ENCODE results near the gene MIEN1.
"Not testable (repeated sequence)": the region's sequence is repeated elsewhere in the genome, so short reads cannot be mapped to it uniquely, and the experiment has no call there.

MIEN1 gene

DNA sequence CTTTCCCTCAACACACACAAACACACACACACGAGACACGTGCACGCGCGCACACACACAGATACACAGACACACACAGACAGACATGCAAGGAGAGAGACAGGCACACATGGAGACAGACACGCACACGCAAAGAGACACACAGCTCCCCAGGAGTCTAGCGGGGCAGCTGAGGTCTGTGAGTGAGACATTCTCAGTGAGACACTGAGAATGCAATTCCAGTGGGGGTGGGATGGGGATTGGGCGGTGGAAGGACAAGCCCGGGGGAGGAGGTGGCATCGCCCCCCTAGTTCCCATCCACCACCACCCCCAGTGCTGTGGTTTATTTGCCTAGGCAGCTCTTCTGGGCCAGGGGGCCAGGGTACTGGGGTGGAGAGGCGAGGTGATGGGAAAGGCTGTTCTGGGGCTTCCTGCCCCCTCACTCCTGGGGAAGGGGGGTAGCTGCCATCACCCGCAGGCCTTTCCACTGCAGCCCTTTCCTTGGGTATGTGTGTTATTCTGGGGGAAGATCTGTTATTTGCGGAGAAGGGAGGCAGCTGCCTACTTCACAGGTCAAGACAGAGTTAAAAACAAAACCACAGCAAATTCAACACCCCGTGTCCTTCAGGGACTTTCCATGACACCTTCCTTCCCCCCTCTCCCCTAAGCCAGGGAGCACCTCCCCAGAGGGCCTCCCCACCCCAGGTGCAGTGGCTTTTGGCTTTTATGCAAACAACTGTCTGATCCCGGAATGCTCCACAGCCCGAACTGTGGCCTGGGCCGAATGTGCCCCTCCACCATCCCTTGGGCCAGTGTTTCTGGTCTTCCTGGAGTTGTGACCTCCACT, 25.4 kb upstream of the MIEN1 start:
- no peak for DNase-seq (ENCODE audit: low read depth)

GRCh38 chr17:39754958-39755553, 24.7 kb upstream of the MIEN1 start:
- no peak for DNase-seq (ENCODE audit: low read depth)

DNA sequence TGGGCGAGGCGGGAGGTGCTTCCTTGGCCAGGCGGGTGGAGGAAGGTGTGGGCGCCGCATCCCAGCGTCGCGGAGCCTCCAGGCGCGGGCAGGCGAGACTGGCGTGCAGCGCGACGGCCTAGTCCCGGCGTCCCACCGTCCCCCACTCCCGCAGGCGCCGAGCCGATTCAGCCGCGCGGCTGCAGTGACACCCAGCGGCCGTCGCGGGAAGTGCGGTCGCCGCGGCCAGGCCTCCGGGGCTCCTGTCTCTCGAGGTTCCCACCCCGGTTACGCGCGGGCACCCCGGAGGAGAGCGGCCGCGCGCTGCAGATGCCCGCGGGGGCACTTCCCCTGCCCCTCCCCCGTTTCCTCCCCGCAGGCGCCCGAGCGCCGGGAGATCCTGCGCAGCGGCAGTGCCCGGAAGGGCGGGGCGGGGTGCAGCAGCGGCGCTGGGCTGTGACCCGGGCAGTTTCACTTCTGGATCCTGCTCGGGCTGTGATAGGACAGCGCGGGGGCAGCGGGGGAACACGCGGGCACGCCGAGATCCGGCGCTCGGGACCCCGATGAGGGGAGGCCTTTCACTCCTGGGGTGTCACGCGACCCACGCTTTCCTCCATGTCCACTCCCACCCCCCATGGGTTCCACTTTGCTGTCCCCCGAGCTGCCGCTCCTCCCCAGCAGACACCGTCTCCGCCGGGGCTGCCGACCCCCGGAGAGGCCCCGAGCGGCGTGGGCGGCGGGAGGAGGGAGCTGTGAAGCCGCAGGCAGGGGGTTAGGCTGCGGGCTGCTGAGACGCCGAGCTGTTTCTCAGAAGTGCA, 24.0 kb upstream of the MIEN1 start:
- peak; percentile 56 for DNase-seq (ENCODE audit: low read depth)

- DNase-seq (ENCODE audit: low read depth): no peak
Measured at GRCh38 chr17:39753514-39754160, 23.3 kb upstream of the MIEN1 start.

DNA sequence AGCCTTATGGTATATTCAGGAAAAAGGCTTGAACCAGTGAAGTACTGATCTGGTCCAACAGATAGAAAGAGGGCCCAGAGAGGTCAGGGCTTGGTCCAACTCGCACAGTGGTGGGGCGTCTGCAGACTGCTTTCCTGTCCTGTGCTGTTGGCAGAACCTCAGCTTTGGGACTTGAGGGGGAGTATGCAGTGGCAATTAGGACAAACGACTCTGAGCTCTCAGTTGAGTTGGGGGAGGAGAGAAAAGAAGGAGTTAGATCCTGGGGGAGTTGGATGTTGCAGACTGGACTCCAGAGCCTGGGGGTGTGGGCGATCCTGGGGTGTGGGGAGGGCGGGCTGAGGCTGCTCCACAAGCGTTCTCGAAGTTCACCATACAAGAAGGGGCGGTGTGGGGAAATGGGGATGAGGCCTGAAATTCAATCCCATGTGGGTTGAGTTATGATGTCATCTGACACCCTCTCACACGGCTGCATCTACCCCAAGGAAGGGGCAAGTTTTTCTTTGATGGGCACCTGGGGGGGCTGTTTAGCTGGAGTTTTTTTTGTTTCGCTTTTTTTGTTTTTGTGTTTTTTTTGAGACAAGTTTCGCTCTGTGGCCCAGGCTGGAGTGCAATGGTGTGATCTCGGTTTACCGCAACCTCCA, 22.0 kb upstream of the MIEN1 start:
- DNase-seq (ENCODE audit: low read depth): no peak

GRCh38 chr17:39751637-39752036, 21.3 kb upstream of the MIEN1 start:
- DNase-seq (ENCODE audit: low read depth): no peak

GRCh38 chr17:39751016-39751543, 20.7 kb upstream of the MIEN1 start:
- DNase-seq (ENCODE audit: low read depth): no peak

DNA sequence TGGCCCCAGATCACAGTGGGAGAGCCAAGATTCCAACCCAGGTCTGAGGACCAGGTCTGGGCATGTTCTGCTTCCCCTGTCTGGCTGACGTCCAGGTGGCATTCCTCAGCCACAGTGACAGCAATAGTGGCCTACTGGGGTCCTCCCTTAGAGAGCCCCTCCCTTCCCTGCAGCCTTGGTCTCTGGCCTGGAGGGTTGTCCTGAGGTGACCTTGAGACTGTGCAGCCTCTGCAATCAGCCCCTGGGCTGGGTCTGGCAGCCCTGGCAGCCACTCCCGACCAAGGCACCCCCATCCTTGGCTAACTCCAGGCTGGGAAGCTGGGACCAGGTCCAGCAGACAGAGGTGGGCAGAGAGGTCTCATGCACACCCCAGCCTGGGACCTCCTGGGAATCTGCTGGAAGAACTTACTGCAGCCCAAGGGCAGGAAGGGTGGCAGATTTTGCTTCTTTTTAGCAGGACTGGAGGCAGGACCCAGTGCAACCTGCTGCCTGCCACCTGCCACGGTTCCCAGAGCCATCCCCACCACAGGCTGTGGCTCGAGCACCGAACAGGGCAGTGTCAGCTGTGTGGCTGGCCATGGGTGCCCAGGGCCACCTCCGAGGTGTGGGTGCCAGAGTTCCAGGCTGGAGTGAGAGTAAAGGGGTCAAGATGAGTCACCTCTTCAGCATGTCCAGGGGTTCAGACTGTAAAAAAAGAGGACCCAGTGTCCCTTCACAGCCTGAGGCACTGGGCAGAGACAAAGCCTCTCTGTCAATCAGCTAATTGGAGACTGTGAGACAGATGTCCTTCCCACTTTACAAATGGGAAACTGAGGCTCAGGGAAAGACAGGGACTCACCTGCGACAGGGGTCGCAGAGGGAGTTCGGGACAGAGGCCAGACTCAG, 20.0 kb upstream of the MIEN1 start:
- DNase-seq (ENCODE audit: low read depth): no peak

DNA sequence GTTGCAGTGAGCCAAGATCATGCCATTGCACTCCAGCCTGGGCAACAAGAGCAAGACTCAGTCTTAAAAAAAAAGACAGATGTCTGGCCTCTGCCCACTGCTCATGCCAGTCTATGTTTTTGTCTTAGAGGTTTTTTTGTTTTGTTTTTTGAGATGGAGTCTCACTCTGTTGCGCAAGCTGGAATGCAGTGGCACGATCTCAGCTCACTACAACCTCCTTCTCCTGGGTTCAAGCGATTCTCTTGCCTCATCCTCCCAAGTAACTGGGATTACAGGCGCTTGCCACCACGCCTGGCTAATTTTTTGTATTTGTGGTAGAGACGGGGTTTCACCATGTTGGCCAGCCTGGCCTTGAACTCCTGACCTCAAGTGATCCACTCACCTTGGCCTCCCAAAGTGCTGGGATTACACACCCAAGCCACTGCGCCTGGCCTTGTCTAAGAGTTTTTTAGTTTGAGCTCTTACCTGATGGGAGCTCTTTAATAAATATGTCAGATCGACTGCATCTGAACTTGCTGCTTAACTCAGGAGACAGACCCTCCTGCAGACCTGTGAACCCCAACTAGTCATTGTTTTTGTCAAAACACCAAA, 18.2 kb upstream of the MIEN1 start:
- DNase-seq (ENCODE audit: low read depth): not testable (repeated sequence)

DNA sequence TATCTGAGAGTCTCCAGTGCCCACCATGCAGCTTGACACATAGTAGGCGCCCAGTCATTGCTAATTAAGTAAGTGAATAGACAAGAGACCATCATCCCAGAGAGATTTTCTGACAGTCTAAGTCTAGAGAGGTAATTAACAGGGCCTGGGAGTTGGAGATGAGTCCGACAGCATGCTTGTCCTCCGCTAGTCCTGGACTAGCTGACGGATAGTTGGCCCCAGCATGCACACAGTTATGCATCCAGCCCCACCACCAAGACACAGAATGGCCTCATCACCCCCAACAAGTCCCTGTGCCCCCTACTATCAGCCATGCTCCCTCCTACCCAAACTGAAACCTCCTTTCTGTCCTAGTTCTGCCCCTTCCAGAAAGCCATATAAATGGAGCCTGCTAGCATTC, 17.4 kb upstream of the MIEN1 start:
- DNase-seq (ENCODE audit: low read depth): no peak

DNA sequence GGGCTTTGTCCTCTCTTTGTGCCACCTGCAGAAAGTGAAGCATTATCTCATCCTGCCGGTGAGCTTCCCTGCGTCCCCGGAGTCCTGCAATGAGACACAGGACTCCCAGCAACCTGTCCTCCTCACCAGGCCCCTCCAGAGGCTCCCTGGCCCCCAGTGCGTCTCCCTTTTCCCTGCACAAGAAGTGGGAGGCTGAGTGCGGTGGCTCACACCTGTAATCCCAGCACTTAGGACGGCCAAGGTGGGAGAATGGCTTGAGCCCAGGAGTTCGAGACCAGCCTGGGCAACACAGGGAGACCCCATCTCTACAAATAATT, 15.8 kb upstream of the MIEN1 start:
- DNase-seq (ENCODE audit: low read depth): no peak

GRCh38 chr17:39745335-39746144, 15.2 kb upstream of the MIEN1 start:
- DNase-seq (ENCODE audit: low read depth): no peak

GRCh38 chr17:39744836-39745215, 14.5 kb upstream of the MIEN1 start:
- DNase-seq (ENCODE audit: low read depth): no peak

- no peak for DNase-seq (ENCODE audit: low read depth)
Measured at GRCh38 chr17:39744075-39744835, 13.9 kb upstream of the MIEN1 start.

DNA sequence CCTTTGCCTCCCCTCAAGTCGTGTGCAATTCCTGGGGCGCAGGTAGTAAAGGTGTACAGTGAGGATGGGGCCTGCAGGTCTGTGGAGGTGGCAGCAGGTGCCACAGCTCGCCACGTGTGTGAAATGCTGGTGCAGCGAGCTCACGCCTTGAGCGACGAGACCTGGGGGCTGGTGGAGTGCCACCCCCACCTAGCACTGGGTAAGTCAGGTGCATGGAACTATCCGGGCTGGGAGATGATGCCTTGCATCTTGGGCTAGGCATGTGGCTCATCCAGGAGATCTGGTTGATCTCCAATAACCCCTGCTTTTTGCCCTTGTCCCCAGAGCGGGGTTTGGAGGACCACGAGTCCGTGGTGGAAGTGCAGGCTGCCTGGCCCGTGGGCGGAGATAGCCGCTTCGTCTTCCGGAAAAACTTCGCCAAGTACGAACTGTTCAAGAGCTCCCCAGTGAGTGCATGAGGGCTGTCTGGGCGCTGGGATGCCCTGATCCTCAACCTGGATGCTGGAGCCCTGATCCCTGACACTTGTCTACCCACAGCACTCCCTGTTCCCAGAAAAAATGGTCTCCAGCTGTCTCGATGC, 12.6 kb upstream of the MIEN1 start:
- DNase-seq (ENCODE audit: low read depth): no peak

GRCh38 chr17:39742126-39742855, 12.0 kb upstream of the MIEN1 start:
- no peak for DNase-seq (ENCODE audit: low read depth)

DNA sequence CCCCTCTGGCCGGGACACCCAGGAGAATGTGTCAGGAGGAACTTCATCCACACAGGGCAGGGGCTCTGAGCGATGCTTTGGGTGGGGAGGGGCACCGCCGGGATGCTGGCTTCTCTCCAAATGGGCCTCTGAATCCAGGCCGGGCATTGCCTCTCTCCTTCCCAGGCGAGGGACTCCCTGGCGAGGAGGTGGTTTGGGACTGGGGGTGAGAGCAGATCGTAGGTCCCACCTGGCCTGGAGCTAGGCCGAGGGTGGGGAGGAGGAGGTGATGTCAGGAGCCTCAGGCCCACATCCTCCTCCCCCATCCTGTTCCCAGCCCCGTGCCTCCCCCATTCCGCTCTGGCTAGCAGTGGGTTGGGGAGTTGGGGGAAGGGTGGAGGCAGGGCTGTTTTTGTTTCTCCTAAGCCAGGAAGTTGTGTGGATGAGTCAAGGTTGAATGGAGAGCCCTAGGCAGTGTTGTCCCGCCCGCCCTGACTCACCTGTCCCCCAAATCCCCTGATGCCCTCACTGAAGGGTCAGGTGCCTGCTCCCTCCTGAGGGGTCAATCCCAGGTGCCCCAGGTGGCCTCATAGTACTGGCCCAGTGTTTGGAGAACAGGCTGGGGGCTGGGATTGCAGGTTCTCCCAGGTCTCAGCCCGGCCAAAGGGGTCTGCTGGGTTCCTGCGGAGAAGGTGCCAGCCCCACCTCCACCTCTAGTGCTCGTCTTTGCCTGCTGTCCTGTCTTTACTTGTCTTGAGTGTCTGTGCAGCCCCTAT, 10.2 kb upstream of the MIEN1 start:
- DNase-seq (ENCODE audit: low read depth): no peak
